NCI-H2227 (cell line): ENCODE results near the gene ARHGAP22.

Source experiments
- DNase-seq: peaks from one replicate; lab custom pipeline; 2025; ENCODE audit not compliant: unreplicated experiment; lab: John Stamatoyannopoulos, UW

The ARHGAP22 gene

GRCh38 chr10:48589266-48589665 is 15.6 kb downstream of the ARHGAP22 start:
- no peak for DNase-seq

GRCh38 chr10:48587819-48588218 is 17.1 kb downstream of the ARHGAP22 start:
- DNase-seq, result no peak

- DNase-seq, result no peak
Observed at GRCh38 chr10:48587101-48587500, 17.8 kb downstream of the ARHGAP22 start.

GRCh38 chr10:48582970-48583369 is 21.9 kb downstream of the ARHGAP22 start:
- DNase-seq, result no peak

GRCh38 chr10:48580236-48580635 is 24.6 kb downstream of the ARHGAP22 start:
- DNase-seq, result no peak

- no peak for DNase-seq
Observed at GRCh38 chr10:48579251-48579960, 25.5 kb downstream of the ARHGAP22 start.

GRCh38 chr10:48577158-48577557 is 27.7 kb downstream of the ARHGAP22 start:
- DNase-seq, result no peak

GRCh38 chr10:48576501-48576900 is 28.4 kb downstream of the ARHGAP22 start:
- DNase-seq, result no peak

- DNase-seq, result no peak
Observed at GRCh38 chr10:48575901-48576300, 29.0 kb downstream of the ARHGAP22 start.

GRCh38 chr10:48574817-48575380 is 30.0 kb downstream of the ARHGAP22 start:
- DNase-seq, result no peak

GRCh38 chr10:48574322-48574796 is 30.5 kb downstream of the ARHGAP22 start:
- no peak for DNase-seq

- no peak for DNase-seq
Observed at GRCh38 chr10:48573045-48573444, 31.8 kb downstream of the ARHGAP22 start.

GRCh38 chr10:48572414-48572813 is 32.5 kb downstream of the ARHGAP22 start:
- DNase-seq, result no peak

- no peak for DNase-seq
Observed at GRCh38 chr10:48568546-48568945, 36.3 kb downstream of the ARHGAP22 start.

GRCh38 chr10:48568131-48568530 is 36.7 kb downstream of the ARHGAP22 start:
- DNase-seq, result no peak

GRCh38 chr10:48567346-48567745 is 37.5 kb downstream of the ARHGAP22 start:
- DNase-seq, result no peak

GRCh38 chr10:48564466-48565160 is 40.3 kb downstream of the ARHGAP22 start:
- no peak for DNase-seq

- no peak for DNase-seq
Observed at GRCh38 chr10:48557511-48558123, 47.3 kb downstream of the ARHGAP22 start.

- DNase-seq, result no peak
Observed at GRCh38 chr10:48556713-48557112, 48.2 kb downstream of the ARHGAP22 start.

GRCh38 chr10:48556065-48556464 is 48.8 kb downstream of the ARHGAP22 start:
- no peak for DNase-seq

GRCh38 chr10:48555310-48556042 is 49.4 kb downstream of the ARHGAP22 start:
- DNase-seq, result no peak
